Measurements from ENCODE around the gene ARTN. TPM values are rescaled to one million over a fixed set of nuclear protein-coding genes. Genes with fewer than 3 reads are reported as not detected.

ARTN gene
- total RNA-seq, 4 donors from 2014 or later, result 0.94 TPM; not detected in 3

DNA sequence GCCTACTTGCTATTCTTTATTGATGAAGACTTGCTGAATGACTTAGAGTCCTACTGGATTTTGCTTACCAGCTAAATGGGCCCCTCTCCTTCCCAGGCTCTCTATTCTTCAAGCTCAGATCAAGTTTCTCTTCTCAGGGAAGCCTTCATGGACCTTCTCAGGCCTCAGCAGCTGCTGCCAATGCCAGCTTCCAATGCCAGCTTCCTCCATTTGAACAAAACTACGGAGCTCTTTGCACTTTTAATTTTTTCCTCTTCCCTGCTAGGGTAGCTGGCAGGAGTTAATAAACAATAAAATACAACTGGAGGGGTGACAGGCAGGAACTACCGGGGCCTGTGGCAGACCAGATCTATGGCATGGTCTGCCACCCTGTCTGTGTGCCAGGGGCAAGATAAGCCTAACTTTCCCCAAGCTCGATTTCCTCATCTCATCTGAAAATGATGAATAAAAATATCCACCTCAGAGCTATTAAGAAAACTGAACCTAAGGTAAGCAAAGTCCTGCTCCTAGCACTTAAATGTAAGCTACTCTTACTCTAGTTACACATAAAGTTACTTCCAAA lies 12.2 kb downstream of the ARTN start:
- Histone ChIP-seq H3K4me1 (peaks cover 5 to 27% (median 13%) of the 10 kb centered on the region in 4 donors), H3K4me3 (peak overlapping the region; percentile 48 to 76 (median 74)), H3K36me3 (peaks cover 0 to 13% (median 0%) of the 10 kb centered on the region in 3 donors), H3K27me3 (no peaks in the 10 kb centered on the region), H3K9me3 (no peaks in the 10 kb centered on the region), H3K27ac (peak overlapping the region; percentile 93 to 96 (median 96))
- DNase-seq, result no peak
- TF ChIP-seq POLR2A (IDR thresholded peaks at IDR 0.05) (no peak), CTCF (IDR thresholded peaks at IDR 0.05) (no peak)

GRCh38 chr1:43946236-43947060 lies 12.8 kb downstream of the ARTN start, which contains the start of gene IPO13:
TSS of gene IPO13 (plus strand) at chr1:43946950. CDS start at chr1:43947601, 651 bp downstream.
- H3K4me3 ChIP-seq, result peak within 1 kb of the TSS; percentile 48 to 76 (median 74)
- DNase-seq, result peak; percentile 93 to 98 (median 98)
- H3K4me1 ChIP-seq, result peaks cover 5 to 27% (median 13%) of the 10 kb centered on the region in 4 donors
- peaks cover 0 to 14% (median 0%) of the 10 kb centered on the region in 3 donors for H3K36me3 ChIP-seq
- H3K9me3 ChIP-seq, result no peaks in the 10 kb centered on the region
- peak within 1 kb of the TSS; percentile 93 to 96 (median 96) for H3K27ac ChIP-seq
- H3K27me3 ChIP-seq, result no peaks in the 10 kb centered on the region
- TF ChIP-seq POLR2A (IDR thresholded peaks at IDR 0.05) (peak; percentile 64 to 79), CTCF (IDR thresholded peaks at IDR 0.05) (peak; percentile 76 to 87 (median 84))

DNA sequence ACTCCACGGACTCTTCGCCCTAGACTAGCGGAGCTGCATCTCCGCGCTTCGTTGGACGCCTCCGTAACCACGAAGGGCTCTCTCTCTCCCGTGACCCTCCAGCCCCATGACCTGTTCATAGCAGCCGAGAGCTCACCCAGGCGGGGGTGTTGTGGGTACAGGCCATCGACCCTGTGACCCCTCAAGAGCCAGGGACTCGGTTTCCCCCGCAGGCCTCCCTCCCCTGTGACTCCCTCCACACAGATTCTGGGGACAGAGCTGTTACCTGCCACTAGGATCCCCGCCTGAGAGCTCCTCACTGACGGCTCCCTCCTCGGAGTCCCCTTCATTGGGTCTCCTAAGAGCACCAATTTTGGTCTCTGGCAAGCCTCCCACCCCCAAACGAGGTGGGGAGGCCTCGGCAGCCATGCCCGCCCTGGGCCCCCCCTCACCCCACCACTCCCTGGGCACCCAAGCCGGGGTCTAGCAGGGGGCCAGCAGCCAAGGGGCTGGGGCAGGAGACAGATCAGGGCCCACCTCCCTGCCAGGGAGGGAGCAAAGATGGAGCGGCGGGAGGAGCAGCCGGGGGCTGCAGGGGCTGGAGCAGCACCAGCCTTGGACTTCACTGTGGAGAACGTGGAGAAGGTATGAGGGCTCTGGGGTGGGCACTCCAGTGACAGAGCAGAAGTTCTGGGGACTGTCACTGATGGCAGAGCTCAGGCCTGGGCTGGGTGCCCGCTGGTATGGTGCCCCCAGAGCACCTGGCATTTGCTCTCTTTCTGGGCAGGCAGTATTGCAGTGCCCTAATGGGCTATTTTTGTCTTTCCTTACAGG lies 13.7 kb downstream of the ARTN start:
- peak overlapping the region; percentile 93 to 96 (median 96) for H3K27ac ChIP-seq
- no peak for TF ChIP-seq POLR2A (IDR thresholded peaks at IDR 0.05)
- no peak for TF ChIP-seq CTCF (IDR thresholded peaks at IDR 0.05)

DNA sequence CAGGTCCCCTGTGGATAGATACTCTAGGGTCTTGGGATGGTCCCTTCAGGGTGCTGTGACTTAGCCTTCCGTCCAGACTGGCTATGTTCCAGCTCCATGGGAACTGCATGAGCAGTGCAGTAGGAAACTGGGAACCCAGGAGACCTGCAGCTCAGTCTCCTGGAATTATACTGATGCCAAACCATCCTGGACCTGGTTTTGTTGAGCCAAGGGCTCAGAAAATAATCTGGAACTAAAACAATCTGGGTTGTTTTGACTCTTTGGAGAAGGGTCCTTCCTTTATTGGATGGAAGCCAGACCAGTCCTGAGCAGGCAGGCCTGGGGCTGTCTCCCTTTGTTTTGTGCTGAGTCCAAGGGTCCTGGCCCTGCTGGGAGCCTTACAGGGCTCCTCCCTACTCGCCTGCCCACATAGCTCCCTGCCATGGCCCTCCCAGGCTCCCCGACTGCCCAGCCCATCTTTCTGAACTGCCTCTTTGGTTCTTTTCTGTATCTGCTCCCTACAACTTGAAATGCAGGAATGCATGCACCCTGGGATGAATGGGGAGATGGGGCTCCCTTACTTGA lies 14.4 kb downstream of the ARTN start:
- TF ChIP-seq POLR2A (IDR thresholded peaks at IDR 0.05) (no peak), CTCF (IDR thresholded peaks at IDR 0.05) (no peak)
- Histone ChIP-seq H3K4me3 (peak overlapping the region; percentile 48 to 76 (median 74)), H3K27ac (peak overlapping the region in 1 of 4 donors; percentile 96), H3K9me3 (no peaks in the 10 kb centered on the region), H3K27me3 (no peaks in the 10 kb centered on the region), H3K4me1 (peaks cover 5 to 27% (median 13%) of the 10 kb centered on the region in 4 donors), H3K36me3 (peaks cover 0 to 14% (median 0%) of the 10 kb centered on the region in 3 donors)
- no peak for DNase-seq

More for the DNA sequence above, 13.7 kb downstream of the ARTN start:
- Histone ChIP-seq H3K36me3 (peaks cover 0 to 14% (median 0%) of the 10 kb centered on the region in 3 donors), H3K4me1 (peaks cover 5 to 27% (median 13%) of the 10 kb centered on the region in 4 donors), H3K27me3 (no peaks in the 10 kb centered on the region), H3K4me3 (peak overlapping the region; percentile 48 to 76 (median 74)), H3K9me3 (no peaks in the 10 kb centered on the region)
- DNase-seq, result no peak

GRCh38 chr1:43949678-43950077 lies 16.1 kb downstream of the ARTN start:
- H3K27me3 ChIP-seq, result no peaks in the 10 kb centered on the region
- TF ChIP-seq POLR2A (IDR thresholded peaks at IDR 0.05) (no peak), CTCF (IDR thresholded peaks at IDR 0.05) (no peak)
- H3K4me1 ChIP-seq, result peaks cover 5 to 27% (median 13%) of the 10 kb centered on the region in 4 donors
- H3K9me3 ChIP-seq, result no peaks in the 10 kb centered on the region
- DNase-seq, result no peak
- no peak overlapping the region for H3K27ac ChIP-seq
- H3K4me3 ChIP-seq, result no peak overlapping the region
- peaks cover 0 to 14% (median 0%) of the 10 kb centered on the region in 3 donors for H3K36me3 ChIP-seq

Data from Peyer's patch (tissue), 4 donors.